Measurements from ENCODE around the gene BTN1A1.

DNA sequence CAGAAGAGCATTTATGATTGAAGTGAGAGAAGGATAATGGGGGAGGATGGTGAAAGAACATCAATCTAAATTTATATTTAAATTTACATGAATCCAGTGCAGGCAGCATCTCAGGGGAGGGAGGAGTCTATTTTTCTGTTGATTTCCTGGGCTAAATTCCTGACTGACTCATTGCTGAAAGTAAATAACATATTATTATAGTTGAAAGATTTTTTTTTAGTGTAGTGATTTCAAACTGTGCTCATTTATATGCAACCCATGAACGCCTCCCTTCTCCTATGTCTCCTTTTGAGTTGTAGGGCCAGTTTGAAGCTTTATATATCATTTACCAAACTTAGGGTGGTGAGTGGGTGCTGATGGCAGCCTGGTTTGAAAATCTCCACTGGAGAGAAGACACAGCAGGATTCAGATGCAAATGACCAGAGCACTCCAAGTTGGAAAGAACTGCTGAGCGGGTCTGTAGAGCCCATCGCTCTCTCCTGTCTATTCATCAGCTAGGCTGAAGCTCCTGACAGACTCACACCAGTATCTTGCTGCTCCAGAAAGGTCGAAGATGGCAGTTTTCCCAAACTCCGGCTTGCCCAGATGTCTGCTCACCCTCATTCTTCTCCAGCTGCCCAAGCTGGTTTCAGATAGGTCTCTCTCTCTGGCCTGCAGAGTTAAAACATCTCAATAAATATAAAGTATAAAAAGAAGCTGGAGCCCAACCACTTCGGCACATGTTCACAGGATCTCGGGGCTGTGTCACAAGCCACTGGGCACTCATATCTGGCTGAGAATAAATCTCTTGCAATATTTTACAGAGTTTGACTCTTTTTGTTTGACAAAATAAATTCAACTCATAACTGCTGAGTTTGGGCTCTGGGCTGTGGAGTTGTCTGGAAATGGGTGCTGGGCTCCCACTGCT lies 24.0 kb upstream of the BTN1A1 start:
- TF ChIP-seq, protein P1, sequence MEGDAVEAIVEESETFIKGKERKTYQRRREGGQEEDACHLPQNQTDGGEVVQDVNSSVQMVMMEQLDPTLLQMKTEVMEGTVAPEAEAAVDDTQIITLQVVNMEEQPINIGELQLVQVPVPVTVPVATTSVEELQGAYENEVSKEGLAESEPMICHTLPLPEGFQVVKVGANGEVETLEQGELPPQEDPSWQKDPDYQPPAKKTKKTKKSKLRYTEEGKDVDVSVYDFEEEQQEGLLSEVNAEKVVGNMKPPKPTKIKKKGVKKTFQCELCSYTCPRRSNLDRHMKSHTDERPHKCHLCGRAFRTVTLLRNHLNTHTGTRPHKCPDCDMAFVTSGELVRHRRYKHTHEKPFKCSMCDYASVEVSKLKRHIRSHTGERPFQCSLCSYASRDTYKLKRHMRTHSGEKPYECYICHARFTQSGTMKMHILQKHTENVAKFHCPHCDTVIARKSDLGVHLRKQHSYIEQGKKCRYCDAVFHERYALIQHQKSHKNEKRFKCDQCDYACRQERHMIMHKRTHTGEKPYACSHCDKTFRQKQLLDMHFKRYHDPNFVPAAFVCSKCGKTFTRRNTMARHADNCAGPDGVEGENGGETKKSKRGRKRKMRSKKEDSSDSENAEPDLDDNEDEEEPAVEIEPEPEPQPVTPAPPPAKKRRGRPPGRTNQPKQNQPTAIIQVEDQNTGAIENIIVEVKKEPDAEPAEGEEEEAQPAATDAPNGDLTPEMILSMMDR (IDR thresholded peaks at IDR 0.05; ENCODE audit: low read depth, low read length, poor library complexity, severe bottlenecking): no peak
- TF ChIP-seq EZH2phosphoT487 (IDR thresholded peaks at IDR 0.05; ENCODE audit: borderline replicate concordance, low read length): no peak

Measured in DOHH2 (cell line).